TTC549 (cell line): ENCODE results near the gene WNT9A.
"Not testable (repeated sequence)": the region's sequence is repeated elsewhere in the genome, so short reads cannot be mapped to it uniquely, and the experiment has no call there.

Source experiments
- FAIRE-seq: peaks from 2 replicates; lab custom pipeline; 2012; peaks lifted over from hg19 to GRCh38; lab: Jason Lieb, UNC

WNT9A gene

GRCh38 chr1:227910511-227911153, 37.1 kb downstream of the WNT9A start:
- FAIRE-seq: no peak

GRCh38 chr1:227909923-227910328, 37.8 kb downstream of the WNT9A start:
- not testable (repeated sequence) for FAIRE-seq

- no peak for FAIRE-seq
Observed at GRCh38 chr1:227909188-227909587, 38.5 kb downstream of the WNT9A start.

GRCh38 chr1:227908359-227908758, 39.4 kb downstream of the WNT9A start:
- no peak for FAIRE-seq

GRCh38 chr1:227907439-227908015, 40.2 kb downstream of the WNT9A start:
- FAIRE-seq: no peak

GRCh38 chr1:227906550-227907071, 41.1 kb downstream of the WNT9A start:
- FAIRE-seq: no peak

GRCh38 chr1:227905573-227906487, 41.9 kb downstream of the WNT9A start:
- no peak for FAIRE-seq

GRCh38 chr1:227904541-227905335, 43.0 kb downstream of the WNT9A start:
- FAIRE-seq: no peak

- no peak for FAIRE-seq
Observed at GRCh38 chr1:227903614-227904501, 43.9 kb downstream of the WNT9A start.

- FAIRE-seq: no peak
Observed at GRCh38 chr1:227903061-227903521, 44.6 kb downstream of the WNT9A start.

- no peak for FAIRE-seq
Observed at GRCh38 chr1:227902641-227902990, 45.1 kb downstream of the WNT9A start.

- no peak for FAIRE-seq
Observed at GRCh38 chr1:227901906-227902640, 45.7 kb downstream of the WNT9A start.

GRCh38 chr1:227901239-227901905, 46.4 kb downstream of the WNT9A start:
- no peak for FAIRE-seq

GRCh38 chr1:227900571-227901051, 47.1 kb downstream of the WNT9A start:
- FAIRE-seq: no peak

GRCh38 chr1:227899820-227900449, 47.8 kb downstream of the WNT9A start:
- no peak for FAIRE-seq

GRCh38 chr1:227899141-227899819, 48.5 kb downstream of the WNT9A start:
- FAIRE-seq: no peak

GRCh38 chr1:227898502-227899140, 49.1 kb downstream of the WNT9A start:
- FAIRE-seq: no peak
